Activated B cell treated with CpG ODN at 0.5 μM for 24 hours (primary cell): Measurements from ENCODE around the gene HMCN1. TPM values are rescaled to one million over a fixed set of nuclear protein-coding genes. Genes with fewer than 3 reads are reported as not detected.

Experiments used
- ATAC-seq: fragments of 200-7000 bp; cut with Tn5 transposase; one replicate; pipeline ENCODE4 v1.10.0; 2021; ENCODE audit warnings: low read depth, mild to moderate bottlenecking, moderate library complexity
- CTCF ChIA-PET: fragments of 350-600 bp; sonication (Branson Sonifier 250); formaldehyde crosslinking; loops from one replicate; lab custom pipeline; 2021; ENCODE audit warnings: antibody characterized with exemption; lab: Charles Lee
- POLR2A ChIA-PET: fragments of 350-600 bp; sonication (Branson Sonifier 250); formaldehyde crosslinking; loops from one replicate; lab custom pipeline; 2021; ENCODE audit warnings: antibody characterized with exemption; lab: Charles Lee
- DNase-seq: peaks from one replicate; pipeline ENCODE4 v3.0.0; 2022
- H3K27ac Mint-ChIP-seq: one replicate; pipeline ENCODE4 v1.8.0; 2020; ENCODE audit warnings: mixed read lengths
- H3K27me3 Mint-ChIP-seq: one replicate; pipeline ENCODE4 v1.8.0; 2021; ENCODE audit warnings: mixed read lengths
- H3K36me3 Mint-ChIP-seq: one replicate; pipeline ENCODE4 v1.8.0; 2021; ENCODE audit warnings: low read depth, mixed read lengths
- H3K4me1 Mint-ChIP-seq: one replicate; pipeline ENCODE4 v1.8.0; 2021; ENCODE audit warnings: mixed read lengths
- H3K4me3 Mint-ChIP-seq: one replicate; pipeline ENCODE4 v1.8.0; 2020; ENCODE audit warnings: mild to moderate bottlenecking, mixed read lengths
- H3K9me3 Mint-ChIP-seq: one replicate; pipeline ENCODE4 v1.8.0; 2020; ENCODE audit warnings: mixed read lengths
- intact Hi-C: fragments of 100-400 bp; cut with micrococcal nuclease; formaldehyde crosslinking; loops from one replicate; pipeline ENCODE4 v1.15.1; 2024
- total RNA-seq: library from RNA; stranded (reverse); gene quantifications from 2 replicates; pipeline ENCODE4 v1.2.3, GENCODE V29; 2022
- TF ChIP-seq, protein P1 (sequence below): fragments of 200-600 bp; IDR thresholded peaks from one replicate; pipeline ENCODE4 v1.8.0; 2022; ENCODE audit warnings: antibody characterized with exemption, mild to moderate bottlenecking

The HMCN1 gene
- total RNA-seq, 1 donor from 2014 or later, result 0.27 TPM

- TF ChIP-seq, protein P1, sequence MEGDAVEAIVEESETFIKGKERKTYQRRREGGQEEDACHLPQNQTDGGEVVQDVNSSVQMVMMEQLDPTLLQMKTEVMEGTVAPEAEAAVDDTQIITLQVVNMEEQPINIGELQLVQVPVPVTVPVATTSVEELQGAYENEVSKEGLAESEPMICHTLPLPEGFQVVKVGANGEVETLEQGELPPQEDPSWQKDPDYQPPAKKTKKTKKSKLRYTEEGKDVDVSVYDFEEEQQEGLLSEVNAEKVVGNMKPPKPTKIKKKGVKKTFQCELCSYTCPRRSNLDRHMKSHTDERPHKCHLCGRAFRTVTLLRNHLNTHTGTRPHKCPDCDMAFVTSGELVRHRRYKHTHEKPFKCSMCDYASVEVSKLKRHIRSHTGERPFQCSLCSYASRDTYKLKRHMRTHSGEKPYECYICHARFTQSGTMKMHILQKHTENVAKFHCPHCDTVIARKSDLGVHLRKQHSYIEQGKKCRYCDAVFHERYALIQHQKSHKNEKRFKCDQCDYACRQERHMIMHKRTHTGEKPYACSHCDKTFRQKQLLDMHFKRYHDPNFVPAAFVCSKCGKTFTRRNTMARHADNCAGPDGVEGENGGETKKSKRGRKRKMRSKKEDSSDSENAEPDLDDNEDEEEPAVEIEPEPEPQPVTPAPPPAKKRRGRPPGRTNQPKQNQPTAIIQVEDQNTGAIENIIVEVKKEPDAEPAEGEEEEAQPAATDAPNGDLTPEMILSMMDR, result no peak
- H3K9me3 Mint-ChIP-seq, result peaks cover 6% of the 10 kb centered on the region
- H3K4me1 Mint-ChIP-seq, result peaks cover 5% of the 10 kb centered on the region
- no peak overlapping the region for H3K4me3 Mint-ChIP-seq
- DNase-seq, result no peak
- POLR2A ChIA-PET, result no interaction called here
- H3K36me3 Mint-ChIP-seq, result no peaks in the 10 kb centered on the region
- intact Hi-C loops, result no loop called here
- CTCF ChIA-PET, result interaction anchor here (0.8 kb wide), 1 partner anchor 12 kb away, joined by 3 read pairs; no protein-coding TSS in a partner anchor
- H3K27ac Mint-ChIP-seq, result no peak overlapping the region
- H3K27me3 Mint-ChIP-seq, result peaks cover 6% of the 10 kb centered on the region
- no peak for ATAC-seq
Measured at GRCh38 chr1:185935360-185935759, 201.2 kb downstream of the HMCN1 start.

- H3K9me3 Mint-ChIP-seq, result peaks cover 6% of the 10 kb centered on the region
- DNase-seq (no peak), ATAC-seq (no peak)
- H3K27me3 Mint-ChIP-seq, result peaks cover 6% of the 10 kb centered on the region
- TF ChIP-seq, protein P1, result no peak
- H3K36me3 Mint-ChIP-seq, result no peaks in the 10 kb centered on the region
- intact Hi-C loops, result no loop called here
- no peak overlapping the region for H3K4me3 Mint-ChIP-seq
- CTCF ChIA-PET, result no interaction called here
- POLR2A ChIA-PET, result no interaction called here
- no peak overlapping the region for H3K27ac Mint-ChIP-seq
- H3K4me1 Mint-ChIP-seq, result no peaks in the 10 kb centered on the region
Measured at GRCh38 chr1:185936641-185937040, 202.4 kb downstream of the HMCN1 start.

GRCh38 chr1:185938396-185938795, 204.2 kb downstream of the HMCN1 start:
- peaks cover 7% of the 10 kb centered on the region for H3K27me3 Mint-ChIP-seq
- no peaks in the 10 kb centered on the region for H3K36me3 Mint-ChIP-seq
- TF ChIP-seq, protein P1, result no peak
- ChIA-PET POLR2A (no interaction called here), CTCF (no interaction called here)
- no peak overlapping the region for H3K27ac Mint-ChIP-seq
- DNase-seq (no peak), ATAC-seq (no peak)
- H3K4me1 Mint-ChIP-seq, result no peaks in the 10 kb centered on the region
- intact Hi-C loops, result no loop called here
- peaks cover 6% of the 10 kb centered on the region for H3K9me3 Mint-ChIP-seq
- H3K4me3 Mint-ChIP-seq, result no peak overlapping the region

- H3K4me1 Mint-ChIP-seq, result no peaks in the 10 kb centered on the region
- TF ChIP-seq, protein P1, result no peak
- CTCF ChIA-PET, result no interaction called here
- H3K4me3 Mint-ChIP-seq, result no peak overlapping the region
- DNase-seq (no peak), ATAC-seq (no peak)
- no peaks in the 10 kb centered on the region for H3K36me3 Mint-ChIP-seq
- POLR2A ChIA-PET, result no interaction called here
- peaks cover 6% of the 10 kb centered on the region for H3K9me3 Mint-ChIP-seq
- intact Hi-C loops, result no loop called here
- peaks cover 10% of the 10 kb centered on the region for H3K27me3 Mint-ChIP-seq
- no peak overlapping the region for H3K27ac Mint-ChIP-seq
Measured at GRCh38 chr1:185939142-185939541, 205.0 kb downstream of the HMCN1 start.

DNA sequence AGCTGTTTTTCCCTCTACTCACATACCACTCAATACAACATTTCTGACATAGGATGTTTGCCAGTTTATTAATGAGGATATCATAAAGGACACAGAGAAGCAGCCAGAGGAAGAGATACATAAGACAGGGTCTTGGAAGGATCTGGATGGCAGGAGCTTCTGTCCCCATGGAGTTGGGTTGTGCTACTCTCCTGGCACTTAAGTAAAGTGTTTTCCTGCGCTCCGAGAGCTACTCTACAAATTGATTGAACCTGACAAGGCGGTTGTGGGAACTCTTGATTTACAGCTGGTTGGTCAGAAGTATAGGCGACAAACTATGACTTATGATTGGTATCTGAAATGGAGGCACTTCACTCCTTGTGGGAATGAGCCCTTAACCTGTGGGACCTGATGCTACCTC, 208.8 kb downstream of the HMCN1 start:
- Mint-ChIP-seq H3K4me3 (no peak overlapping the region), H3K27me3 (peaks cover 5% of the 10 kb centered on the region), H3K36me3 (no peaks in the 10 kb centered on the region), H3K27ac (no peak overlapping the region), H3K9me3 (peaks cover 5% of the 10 kb centered on the region), H3K4me1 (no peaks in the 10 kb centered on the region)
- POLR2A ChIA-PET, result no interaction called here
- ATAC-seq, result no peak
- TF ChIP-seq, protein P1, result no peak
- intact Hi-C loops, result no loop called here
- CTCF ChIA-PET, result no interaction called here
- no peak for DNase-seq
